GM12878 (cell line): ENCODE data around the gene CR1L. TPM values are rescaled to one million over a fixed set of nuclear protein-coding genes. Genes with fewer than 3 reads are reported as not detected.

Experiments used
- ATAC-seq: fragments of 200-7000 bp; cut with Tn5 transposase; 3 replicates; pipeline ENCODE4 v1.9.1; 2020; ENCODE audit warnings: mild to moderate bottlenecking, moderate library complexity
- BruUV-seq: library from RNA; stranded (reverse); fragments of 400-500 nt; replicated peaks from 2 replicates; lab custom pipeline; 2021; lab: Mats Ljungman, UMichigan
- CTCF ChIA-PET: fragments of 300-600 bp; sonication (Branson Sonifier 250); formaldehyde crosslinking; extraction: SDS; loops from one replicate; lab custom pipeline; 2021; ENCODE audit warnings: inconsistent platforms; lab: Yijun Ruan, JAX
- POLR2A ChIA-PET: fragments of 350-600 bp; formaldehyde crosslinking; extraction: SDS; loops from one replicate; lab custom pipeline; 2021; ENCODE audit warnings: inconsistent platforms; lab: Charles Lee
- RAD21 ChIA-PET: fragments of 300-600 bp; sonication (Branson Sonifier 250); formaldehyde crosslinking; loops from one replicate; lab custom pipeline; 2023; ENCODE audit warnings: antibody characterized with exemption; ENCODE audit not compliant: unreplicated experiment; lab: Charles Lee
- SMC1A ChIA-PET: fragments of 300-600 bp; sonication (Branson Sonifier 250); formaldehyde crosslinking; loops from one replicate; lab custom pipeline; 2023; ENCODE audit not compliant: unreplicated experiment, uncharacterized antibody; lab: Charles Lee
- DNase-seq: peaks from one replicate; pipeline ENCODE4 v3.0.0-alpha.2; 2011; ENCODE audit warnings: low read depth, low spot score
- FAIRE-seq: peaks from 3 replicates; lab custom pipeline; 2011; peaks lifted over from hg19 to GRCh38; lab: Jason Lieb, UNC
- H2AFZ ChIP-seq: 2 replicates; pipeline ENCODE4 v1.6.0; 2011; ENCODE audit warnings: low read depth, low read length, control low read depth; ENCODE audit not compliant: control insufficient read depth
- H3K27ac ChIP-seq: 2 replicates; pipeline ENCODE4 v1.5.1; 2011; ENCODE audit warnings: control low read depth; ENCODE audit not compliant: control insufficient read depth, insufficient read depth
- H3K27me3 ChIP-seq, 2 experiments: replicated peaks in 1 of 2; 2 replicates each; pipeline versions ENCODE4 v1.6.0 to v1.6.1; 2011; ENCODE audit warnings: low read length in 1 of 2; ENCODE audit not compliant: control insufficient read depth in 2 of 2, insufficient read depth in 2 of 2
- H3K36me3 ChIP-seq, 2 experiments: 2 replicates each; pipeline ENCODE4 v1.5.1; 2011; ENCODE audit warnings: low read length in 1 of 2; ENCODE audit not compliant: control insufficient read depth in 2 of 2, insufficient read depth in 2 of 2
- H3K4me1 ChIP-seq: 2 replicates; pipeline ENCODE4 v1.6.1; 2011; ENCODE audit warnings: mild to moderate bottlenecking, low read length, moderate library complexity, mixed read lengths; ENCODE audit not compliant: control insufficient read depth, insufficient read depth
- H3K4me2 ChIP-seq: 2 replicates; pipeline ENCODE4 v1.6.0; 2011; ENCODE audit warnings: control low read depth; ENCODE audit not compliant: control insufficient read depth, insufficient read depth
- H3K4me3 ChIP-seq: fragments of 200-600 bp; sonication (generic); 2 replicates; pipeline ENCODE4 v1.5.1; 2016
- H3K79me2 ChIP-seq: 2 replicates; pipeline ENCODE4 v1.6.0; 2011; ENCODE audit warnings: low read length; ENCODE audit not compliant: control insufficient read depth, insufficient read depth
- H3K9ac ChIP-seq: 2 replicates; pipeline ENCODE4 v1.8.0; 2011; ENCODE audit warnings: low read length, control low read depth, mixed read lengths; ENCODE audit not compliant: control insufficient read depth, insufficient read depth
- H3K9me3 ChIP-seq: replicated peaks from 3 replicates; pipeline ENCODE4 v1.5.1; 2011; ENCODE audit warnings: mild to moderate bottlenecking, low read length; ENCODE audit not compliant: control insufficient read depth, insufficient read depth
- H4K20me1 ChIP-seq: 2 replicates; pipeline ENCODE4 v1.6.0; 2011; ENCODE audit not compliant: control insufficient read depth, insufficient read depth
- ATF2 ChIP-seq: IDR thresholded peaks from 2 replicates; pipeline ENCODE4 v1.6.1; 2012; ENCODE audit warnings: low read length, inconsistent platforms
- E2F4 ChIP-seq: IDR thresholded peaks from 2 replicates; pipeline ENCODE4 v1.6.1; 2012; ENCODE audit warnings: low read depth, low read length, improper control_type of control experiment
- EED ChIP-seq: sonication (generic); IDR thresholded peaks from 2 replicates; pipeline ENCODE4 v1.6.1; 2016; ENCODE audit warnings: antibody characterized with exemption, low read depth
- GABPA ChIP-seq: IDR thresholded peaks from 2 replicates; pipeline ENCODE4 v1.6.1; 2014; ENCODE audit warnings: antibody characterized with exemption, low read depth, mild to moderate bottlenecking, inconsistent platforms
- HCFC1 ChIP-seq: fragments of 150-350 bp; IDR thresholded peaks from 2 replicates; pipeline ENCODE4 v1.6.1; 2014; ENCODE audit warnings: low read length
- NR2F1 ChIP-seq: fragments of 450-650 bp; conservative IDR thresholded peaks from 2 replicates; pipeline ENCODE4 v1.6.1; 2017; ENCODE audit warnings: mild to moderate bottlenecking
- NRF1 ChIP-seq: conservative IDR thresholded peaks from 2 replicates; pipeline ENCODE4 v1.6.1; 2011; ENCODE audit warnings: mild to moderate bottlenecking, low read depth, low read length, improper control_type of control experiment
- PKNOX1 ChIP-seq: fragments of 450-650 bp; IDR thresholded peaks from 2 replicates; pipeline ENCODE4 v1.6.1; 2016; ENCODE audit warnings: mild to moderate bottlenecking
- RCOR1 ChIP-seq: conservative IDR thresholded peaks from 2 replicates; pipeline ENCODE4 v1.6.1; 2012; ENCODE audit warnings: low read depth, low read length, improper control_type of control experiment
- TARDBP ChIP-seq: IDR thresholded peaks from 2 replicates; pipeline ENCODE4 v1.6.1; 2016; ENCODE audit warnings: borderline replicate concordance
- YBX1 ChIP-seq: fragments of 450-650 bp; IDR thresholded peaks from 2 replicates; pipeline ENCODE4 v1.6.1; 2016; ENCODE audit warnings: antibody characterized with exemption
- YY1 ChIP-seq: IDR thresholded peaks from 2 replicates; pipeline ENCODE4 v1.6.1; 2011; ENCODE audit warnings: low read depth, mild to moderate bottlenecking, low read length
- ZBTB4 ChIP-seq: fragments of 450-650 bp; formaldehyde crosslinking; IDR thresholded peaks from 2 replicates; pipeline ENCODE4 v1.4.0; 2022; ENCODE audit warnings: mild to moderate bottlenecking, moderate library complexity
- ZNF384 ChIP-seq: IDR thresholded peaks from 2 replicates; pipeline ENCODE4 v1.6.1; 2012; ENCODE audit warnings: low read depth, mild to moderate bottlenecking, low read length, improper control_type of control experiment, borderline replicate concordance
- ZNF592 ChIP-seq: fragments of 450-650 bp; IDR thresholded peaks from 2 replicates; pipeline ENCODE4 v1.6.1; 2017; ENCODE audit warnings: mild to moderate bottlenecking, moderate library complexity
- WGBS: methylation state at CpG from one replicate; pipeline ENCODE4 v1.1.6; 2016; ENCODE audit warnings: low lambda C conversion rate; ENCODE audit not compliant: insufficient replicate concordance, insufficient coverage; ENCODE audit errors: missing lambda C conversion rate; 5-methylcytosine and 5-hydroxymethylcytosine counted together
- in situ Hi-C: fragments of 300-500 bp; cut with MboI; formaldehyde crosslinking; loops from 9 replicates; pipeline ENCODE4 v1.14.3; 2018; ENCODE audit warnings: mixed read lengths
- intact Hi-C: fragments of 100-400 bp; cut with micrococcal nuclease; formaldehyde crosslinking; loops from one replicate; pipeline ENCODE4 v1.14.2; 2022; ENCODE audit not compliant: unreplicated experiment
- polyA plus RNA-seq, 11 experiments: library from polyadenylated mRNA; depleted of rRNA in 4 of 11; unstranded in 6 of 11; stranded (reverse) in 5 of 11; fragments of >200 nt; fragmentation: Nextera tagmentation in 4 of 11; fragmentation: Illumina TruSeq in 1 of 11; extraction: Ambion mirVana in 4 of 11; extraction: Trizol in 1 of 11; gene quantifications; 1 replicate in 1 of 11; 2 replicates in 10 of 11; pipeline versions ENCODE4 v1.2.1 to v1.2.3, GENCODE V29; 2011 to 2016; ENCODE audit warnings: inconsistent platforms in 2 of 11, missing spikeins in 2 of 11, low read depth in 1 of 11
- total RNA-seq, 4 experiments: library from RNA; depleted of rRNA in 3 of 4; stranded (reverse); fragments of >200 nt in 3 of 4; fragmentation: Illumina TruSeq in 1 of 4; extraction: Trizol in 1 of 4; gene quantifications; 2 replicates each; pipeline versions ENCODE4 v1.2.1 to v1.2.3, GENCODE V29; 2013 to 2021

Gene CR1L
- total and polyA plus RNA-seq, 10 of the 15 experiments (the other 5 are each of a cell fraction or from before 2014, with no cell fraction given), result 0.11 TPM; not detected in 9

GRCh38 chr1:207626972-207627337 lies 18.0 kb upstream of the CR1L start:
- no peak overlapping the region for H3K27ac ChIP-seq
- in situ Hi-C loops (no loop called here), intact Hi-C loops (no loop called here)
- H3K4me1 ChIP-seq, result no peaks in the 10 kb centered on the region
- TF ChIP-seq EED (no peak), YBX1 (no peak), ZNF384 (no peak), RCOR1 (no peak), ATF2 (no peak), ZBTB4 (CRISPR knock-in tag) (no peak), NRF1 (no peak), YY1 (no peak), HCFC1 (no peak), ZNF592 (no peak), GABPA (no peak), PKNOX1 (no peak), TARDBP (no peak), NR2F1 (no peak), E2F4 (no peak)
- ChIA-PET CTCF (interaction anchor here (0.5 kb wide), 1 partner anchor 170 kb away, joined by 3 read pairs; no protein-coding TSS in a partner anchor), POLR2A (no interaction called here), SMC1A (no interaction called here), RAD21 (no interaction called here)
- no peak overlapping the region for H3K4me3 ChIP-seq
- H4K20me1 ChIP-seq, result no peaks in the 10 kb centered on the region
- no peaks in the 10 kb centered on the region for H3K79me2 ChIP-seq
- FAIRE-seq, result no peak
- ATAC-seq, result no peak
- no peak overlapping the region for H3K9ac ChIP-seq
- no peaks in the 10 kb centered on the region for H3K27me3 ChIP-seq
- no TSS peak for BruUV-seq
- no peaks in the 10 kb centered on the region for H3K36me3 ChIP-seq
- H3K4me2 ChIP-seq, result no peak overlapping the region
- DNase-seq, result no peak
- 86% methylated on average over 1 of the region's 1 CpG for WGBS
- H2AFZ ChIP-seq, result no peak overlapping the region
- H3K9me3 ChIP-seq, result no peaks in the 10 kb centered on the region
